Measurements from ENCODE around the gene CYP4B1.

DNA sequence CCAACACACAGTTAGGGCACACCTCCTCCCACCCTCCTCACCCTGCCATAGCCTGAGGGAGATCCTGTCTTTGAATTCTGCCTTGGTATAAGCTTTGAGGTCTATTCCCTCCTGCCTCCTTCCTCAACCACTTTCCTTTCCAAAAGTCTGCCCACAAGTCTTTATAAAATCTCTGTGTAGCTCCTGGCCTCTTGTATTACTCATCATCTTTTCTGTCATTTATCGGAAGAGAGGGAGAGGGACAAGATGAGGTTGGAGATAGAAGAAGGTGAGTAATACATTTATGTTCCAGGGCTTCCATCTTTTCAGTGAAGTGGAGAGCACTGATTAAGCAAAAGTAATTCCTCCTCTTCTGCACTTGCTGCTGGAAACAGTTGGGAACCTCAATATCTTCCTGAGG, 49.4 kb upstream of the CYP4B1 start:
- TF ChIP-seq, protein P1, sequence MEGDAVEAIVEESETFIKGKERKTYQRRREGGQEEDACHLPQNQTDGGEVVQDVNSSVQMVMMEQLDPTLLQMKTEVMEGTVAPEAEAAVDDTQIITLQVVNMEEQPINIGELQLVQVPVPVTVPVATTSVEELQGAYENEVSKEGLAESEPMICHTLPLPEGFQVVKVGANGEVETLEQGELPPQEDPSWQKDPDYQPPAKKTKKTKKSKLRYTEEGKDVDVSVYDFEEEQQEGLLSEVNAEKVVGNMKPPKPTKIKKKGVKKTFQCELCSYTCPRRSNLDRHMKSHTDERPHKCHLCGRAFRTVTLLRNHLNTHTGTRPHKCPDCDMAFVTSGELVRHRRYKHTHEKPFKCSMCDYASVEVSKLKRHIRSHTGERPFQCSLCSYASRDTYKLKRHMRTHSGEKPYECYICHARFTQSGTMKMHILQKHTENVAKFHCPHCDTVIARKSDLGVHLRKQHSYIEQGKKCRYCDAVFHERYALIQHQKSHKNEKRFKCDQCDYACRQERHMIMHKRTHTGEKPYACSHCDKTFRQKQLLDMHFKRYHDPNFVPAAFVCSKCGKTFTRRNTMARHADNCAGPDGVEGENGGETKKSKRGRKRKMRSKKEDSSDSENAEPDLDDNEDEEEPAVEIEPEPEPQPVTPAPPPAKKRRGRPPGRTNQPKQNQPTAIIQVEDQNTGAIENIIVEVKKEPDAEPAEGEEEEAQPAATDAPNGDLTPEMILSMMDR (tag by site-specific recombination; IDR thresholded peaks at IDR 0.05) = no peak
- TF ChIP-seq ZNF658 (tag by site-specific recombination; IDR thresholded peaks at IDR 0.05) (no peak), ZBTB8A (tag by site-specific recombination; IDR thresholded peaks at IDR 0.05) (no peak), EGR2 (tag by site-specific recombination; IDR thresholded peaks at IDR 0.05; ENCODE audit: low read depth) (no peak), ZSCAN30 (tag by site-specific recombination; IDR thresholded peaks at IDR 0.05) (no peak), ZNF140 (tag by site-specific recombination; IDR thresholded peaks at IDR 0.05) (no peak), OSR2 (tag by site-specific recombination; IDR thresholded peaks at IDR 0.05) (no peak)
- TF ChIP-seq, protein P2, sequence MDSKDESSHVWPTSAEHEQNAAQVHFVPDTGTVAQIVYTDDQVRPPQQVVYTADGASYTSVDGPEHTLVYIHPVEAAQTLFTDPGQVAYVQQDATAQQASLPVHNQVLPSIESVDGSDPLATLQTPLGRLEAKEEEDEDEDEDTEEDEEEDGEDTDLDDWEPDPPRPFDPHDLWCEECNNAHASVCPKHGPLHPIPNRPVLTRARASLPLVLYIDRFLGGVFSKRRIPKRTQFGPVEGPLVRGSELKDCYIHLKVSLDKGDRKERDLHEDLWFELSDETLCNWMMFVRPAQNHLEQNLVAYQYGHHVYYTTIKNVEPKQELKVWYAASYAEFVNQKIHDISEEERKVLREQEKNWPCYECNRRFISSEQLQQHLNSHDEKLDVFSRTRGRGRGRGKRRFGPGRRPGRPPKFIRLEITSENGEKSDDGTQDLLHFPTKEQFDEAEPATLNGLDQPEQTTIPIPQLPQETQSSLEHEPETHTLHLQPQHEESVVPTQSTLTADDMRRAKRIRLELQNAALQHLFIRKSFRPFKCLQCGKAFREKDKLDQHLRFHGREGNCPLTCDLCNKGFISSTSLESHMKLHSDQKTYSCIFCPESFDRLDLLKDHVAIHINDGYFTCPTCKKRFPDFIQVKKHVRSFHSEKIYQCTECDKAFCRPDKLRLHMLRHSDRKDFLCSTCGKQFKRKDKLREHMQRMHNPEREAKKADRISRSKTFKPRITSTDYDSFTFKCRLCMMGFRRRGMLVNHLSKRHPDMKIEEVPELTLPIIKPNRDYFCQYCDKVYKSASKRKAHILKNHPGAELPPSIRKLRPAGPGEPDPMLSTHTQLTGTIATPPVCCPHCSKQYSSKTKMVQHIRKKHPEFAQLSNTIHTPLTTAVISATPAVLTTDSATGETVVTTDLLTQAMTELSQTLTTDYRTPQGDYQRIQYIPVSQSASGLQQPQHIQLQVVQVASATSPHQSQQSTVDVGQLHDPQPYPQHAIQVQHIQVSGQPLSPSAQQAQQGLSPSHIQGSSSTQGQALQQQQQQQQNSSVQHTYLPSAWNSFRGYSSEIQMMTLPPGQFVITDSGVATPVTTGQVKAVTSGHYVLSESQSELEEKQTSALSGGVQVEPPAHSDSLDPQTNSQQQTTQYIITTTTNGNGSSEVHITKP (tag by site-specific recombination; IDR thresholded peaks at IDR 0.05) = no peak

Data from HEK293 (cell line).